ENCODE results near the gene RNU5D-1. TPM values are rescaled to one million over a fixed set of nuclear protein-coding genes. Genes with fewer than 3 reads are reported as not detected.

Gene RNU5D-1
- total and polyA plus RNA-seq, 12 donors = not detected

- peak in 1 of 7 donors; percentile 15 for DNase-seq
- H3K4me3 ChIP-seq = no peak overlapping the region
- H3K27ac ChIP-seq = no peak overlapping the region
- H3K36me3 ChIP-seq (replicated peaks in 1 of 2) = no peaks in the 10 kb centered on the region
- no peaks in the 10 kb centered on the region for H3K9me3 ChIP-seq (replicated peaks in 1 of 3)
- 74 to 86% (median 79%) methylated on average over 4 to 7 of the region's 7 CpGs for WGBS, 4 donors
- intact Hi-C loops (cut with DNase I) = no loop called here
- H3K4me1 ChIP-seq (replicated peaks in 1 of 2) = no peaks in the 10 kb centered on the region
- no peaks in the 10 kb centered on the region for H3K27me3 ChIP-seq
- TF ChIP-seq POLR2A (IDR thresholded peaks at IDR 0.05) = no peak
- TF ChIP-seq CTCF (IDR thresholded peaks at IDR 0.05) = no peak
These were observed 34.1 kb downstream of the RNU5D-1 start for GRCh38 chr1:44696789-44697345.

GRCh38 chr1:44696101-44696500 lies 34.9 kb downstream of the RNU5D-1 start:
- H3K4me1 ChIP-seq (replicated peaks in 1 of 2) = no peaks in the 10 kb centered on the region
- no peak overlapping the region for H3K4me3 ChIP-seq
- WGBS, 4 donors = 82 to 94% (median 90%) methylated on average over 2 to 3 of the region's 3 CpGs
- H3K27ac ChIP-seq = no peak overlapping the region
- no peaks in the 10 kb centered on the region for H3K9me3 ChIP-seq (replicated peaks in 1 of 3)
- peak in 1 of 7 donors; percentile 0 for DNase-seq
- no peaks in the 10 kb centered on the region for H3K27me3 ChIP-seq
- no peak for TF ChIP-seq POLR2A (IDR thresholded peaks at IDR 0.05)
- no peak for TF ChIP-seq CTCF (IDR thresholded peaks at IDR 0.05)
- intact Hi-C loops (cut with DNase I) = no loop called here
- no peaks in the 10 kb centered on the region for H3K36me3 ChIP-seq (replicated peaks in 1 of 2)

GRCh38 chr1:44695671-44696070 lies 35.3 kb downstream of the RNU5D-1 start:
- H3K4me1 ChIP-seq (replicated peaks in 1 of 2) = no peaks in the 10 kb centered on the region
- intact Hi-C loops (cut with DNase I) = no loop called here
- no peak overlapping the region for H3K27ac ChIP-seq
- H3K36me3 ChIP-seq (replicated peaks in 1 of 2) = no peaks in the 10 kb centered on the region
- DNase-seq = no peak
- WGBS, 4 donors = 91 to 98% (median 95%) methylated on average over 4 of the region's 4 CpGs
- no peak overlapping the region for H3K4me3 ChIP-seq
- H3K27me3 ChIP-seq = no peaks in the 10 kb centered on the region
- TF ChIP-seq POLR2A (IDR thresholded peaks at IDR 0.05) (no peak), CTCF (IDR thresholded peaks at IDR 0.05) (no peak)
- no peaks in the 10 kb centered on the region for H3K9me3 ChIP-seq (replicated peaks in 1 of 3)

- H3K27ac ChIP-seq = no peak overlapping the region
- no peak for TF ChIP-seq POLR2A (IDR thresholded peaks at IDR 0.05)
- TF ChIP-seq CTCF (IDR thresholded peaks at IDR 0.05) = no peak
- no peaks in the 10 kb centered on the region for H3K4me1 ChIP-seq (replicated peaks in 1 of 2)
- no peaks in the 10 kb centered on the region for H3K36me3 ChIP-seq (replicated peaks in 1 of 2)
- 89 to 91% (median 90%) methylated on average over 7 of the region's 7 CpGs for WGBS, 4 donors
- H3K4me3 ChIP-seq = no peak overlapping the region
- no peaks in the 10 kb centered on the region for H3K9me3 ChIP-seq (replicated peaks in 1 of 3)
- H3K27me3 ChIP-seq = no peaks in the 10 kb centered on the region
- intact Hi-C loops (cut with DNase I) = no loop called here
- peak in 1 of 7 donors; percentile 3 for DNase-seq
These were observed 36.0 kb downstream of the RNU5D-1 start for GRCh38 chr1:44694863-44695478.

All from adrenal gland (tissue), 12 donors.